GM12878 (cell line): ENCODE results near the gene MYO10. TPM values are rescaled to one million over a fixed set of nuclear protein-coding genes. Genes with fewer than 3 reads are reported as not detected.

ENCODE experiments used
- ATAC-seq: fragments of 200-7000 bp; cut with Tn5 transposase; 3 replicates; pipeline ENCODE4 v1.9.1; 2020; ENCODE audit warnings: mild to moderate bottlenecking, moderate library complexity
- BruUV-seq: library from RNA; stranded (reverse); fragments of 400-500 nt; replicated peaks from 2 replicates; lab custom pipeline; 2021; lab: Mats Ljungman, UMichigan
- CTCF ChIA-PET: fragments of 300-600 bp; sonication (Branson Sonifier 250); formaldehyde crosslinking; extraction: SDS; loops from one replicate; lab custom pipeline; 2021; ENCODE audit warnings: inconsistent platforms; lab: Yijun Ruan, JAX
- POLR2A ChIA-PET: fragments of 350-600 bp; formaldehyde crosslinking; extraction: SDS; loops from one replicate; lab custom pipeline; 2021; ENCODE audit warnings: inconsistent platforms; lab: Charles Lee
- RAD21 ChIA-PET: fragments of 300-600 bp; sonication (Branson Sonifier 250); formaldehyde crosslinking; loops from one replicate; lab custom pipeline; 2023; ENCODE audit warnings: antibody characterized with exemption; ENCODE audit not compliant: unreplicated experiment; lab: Charles Lee
- SMC1A ChIA-PET: fragments of 300-600 bp; sonication (Branson Sonifier 250); formaldehyde crosslinking; loops from one replicate; lab custom pipeline; 2023; ENCODE audit not compliant: unreplicated experiment, uncharacterized antibody; lab: Charles Lee
- DNase-seq: peaks from one replicate; pipeline ENCODE4 v3.0.0-alpha.2; 2011; ENCODE audit warnings: low read depth, low spot score
- FAIRE-seq: peaks from 3 replicates; lab custom pipeline; 2011; peaks lifted over from hg19 to GRCh38; lab: Jason Lieb, UNC
- H2AFZ ChIP-seq: 2 replicates; pipeline ENCODE4 v1.6.0; 2011; ENCODE audit warnings: low read depth, low read length, control low read depth; ENCODE audit not compliant: control insufficient read depth
- H3K27ac ChIP-seq: 2 replicates; pipeline ENCODE4 v1.5.1; 2011; ENCODE audit warnings: control low read depth; ENCODE audit not compliant: control insufficient read depth, insufficient read depth
- H3K27me3 ChIP-seq, 2 experiments: replicated peaks in 1 of 2; 2 replicates each; pipeline versions ENCODE4 v1.6.0 to v1.6.1; 2011; ENCODE audit warnings: low read length in 1 of 2; ENCODE audit not compliant: control insufficient read depth in 2 of 2, insufficient read depth in 2 of 2
- H3K36me3 ChIP-seq, 2 experiments: 2 replicates each; pipeline ENCODE4 v1.5.1; 2011; ENCODE audit warnings: low read length in 1 of 2; ENCODE audit not compliant: control insufficient read depth in 2 of 2, insufficient read depth in 2 of 2
- H3K4me1 ChIP-seq: 2 replicates; pipeline ENCODE4 v1.6.1; 2011; ENCODE audit warnings: mild to moderate bottlenecking, low read length, moderate library complexity, mixed read lengths; ENCODE audit not compliant: control insufficient read depth, insufficient read depth
- H3K4me2 ChIP-seq: 2 replicates; pipeline ENCODE4 v1.6.0; 2011; ENCODE audit warnings: control low read depth; ENCODE audit not compliant: control insufficient read depth, insufficient read depth
- H3K4me3 ChIP-seq: fragments of 200-600 bp; sonication (generic); 2 replicates; pipeline ENCODE4 v1.5.1; 2016
- H3K79me2 ChIP-seq: 2 replicates; pipeline ENCODE4 v1.6.0; 2011; ENCODE audit warnings: low read length; ENCODE audit not compliant: control insufficient read depth, insufficient read depth
- H3K9ac ChIP-seq: 2 replicates; pipeline ENCODE4 v1.8.0; 2011; ENCODE audit warnings: low read length, control low read depth, mixed read lengths; ENCODE audit not compliant: control insufficient read depth, insufficient read depth
- H3K9me3 ChIP-seq: replicated peaks from 3 replicates; pipeline ENCODE4 v1.5.1; 2011; ENCODE audit warnings: mild to moderate bottlenecking, low read length; ENCODE audit not compliant: control insufficient read depth, insufficient read depth
- H4K20me1 ChIP-seq: 2 replicates; pipeline ENCODE4 v1.6.0; 2011; ENCODE audit not compliant: control insufficient read depth, insufficient read depth
- DPF2 ChIP-seq: fragments of 450-650 bp; IDR thresholded peaks from 2 replicates; pipeline ENCODE4 v1.6.1; 2017; ENCODE audit warnings: mild to moderate bottlenecking
- EGR1 ChIP-seq, 2 experiments: IDR thresholded peaks; 1 replicate in 1 of 2; 2 replicates in 1 of 2; pipeline ENCODE4 v1.6.1; 2011 to 2012; ENCODE audit warnings: low read depth in 2 of 2, low read length in 2 of 2, borderline replicate concordance in 1 of 2, mild to moderate bottlenecking in 1 of 2, moderate library complexity in 1 of 2
- SMARCA5 ChIP-seq: fragments of 450-650 bp; IDR thresholded peaks from 2 replicates; pipeline ENCODE4 v1.6.1; 2017; ENCODE audit warnings: mild to moderate bottlenecking
- WGBS: methylation state at CpG from one replicate; pipeline ENCODE4 v1.1.6; 2016; ENCODE audit warnings: low lambda C conversion rate; ENCODE audit not compliant: insufficient replicate concordance, insufficient coverage; ENCODE audit errors: missing lambda C conversion rate; 5-methylcytosine and 5-hydroxymethylcytosine counted together
- in situ Hi-C: fragments of 300-500 bp; cut with MboI; formaldehyde crosslinking; loops from 9 replicates; pipeline ENCODE4 v1.14.3; 2018; ENCODE audit warnings: mixed read lengths
- intact Hi-C: fragments of 100-400 bp; cut with micrococcal nuclease; formaldehyde crosslinking; loops from one replicate; pipeline ENCODE4 v1.14.2; 2022; ENCODE audit not compliant: unreplicated experiment
- polyA plus RNA-seq, 11 experiments: library from polyadenylated mRNA; depleted of rRNA in 4 of 11; unstranded in 6 of 11; stranded (reverse) in 5 of 11; fragments of >200 nt; fragmentation: Nextera tagmentation in 4 of 11; fragmentation: Illumina TruSeq in 1 of 11; extraction: Ambion mirVana in 4 of 11; extraction: Trizol in 1 of 11; gene quantifications; 1 replicate in 1 of 11; 2 replicates in 10 of 11; pipeline versions ENCODE4 v1.2.1 to v1.2.3, GENCODE V29; 2011 to 2016; ENCODE audit warnings: inconsistent platforms in 2 of 11, missing spikeins in 2 of 11, low read depth in 1 of 11
- total RNA-seq, 4 experiments: library from RNA; depleted of rRNA in 3 of 4; stranded (reverse); fragments of >200 nt in 3 of 4; fragmentation: Illumina TruSeq in 1 of 4; extraction: Trizol in 1 of 4; gene quantifications; 2 replicates each; pipeline versions ENCODE4 v1.2.1 to v1.2.3, GENCODE V29; 2013 to 2021
- TF ChIP-seq, protein P1 (sequence below): IDR thresholded peaks from 2 replicates; pipeline ENCODE4 v1.6.1; 2011; ENCODE audit warnings: low read depth, low read length, improper control_type of control experiment, borderline replicate concordance

Gene MYO10
- total and polyA plus RNA-seq, 10 of the 15 experiments (the other 5 are each of a cell fraction or from before 2014, with no cell fraction given): 0.02 to 0.77 (median 0.17) TPM

DNA sequence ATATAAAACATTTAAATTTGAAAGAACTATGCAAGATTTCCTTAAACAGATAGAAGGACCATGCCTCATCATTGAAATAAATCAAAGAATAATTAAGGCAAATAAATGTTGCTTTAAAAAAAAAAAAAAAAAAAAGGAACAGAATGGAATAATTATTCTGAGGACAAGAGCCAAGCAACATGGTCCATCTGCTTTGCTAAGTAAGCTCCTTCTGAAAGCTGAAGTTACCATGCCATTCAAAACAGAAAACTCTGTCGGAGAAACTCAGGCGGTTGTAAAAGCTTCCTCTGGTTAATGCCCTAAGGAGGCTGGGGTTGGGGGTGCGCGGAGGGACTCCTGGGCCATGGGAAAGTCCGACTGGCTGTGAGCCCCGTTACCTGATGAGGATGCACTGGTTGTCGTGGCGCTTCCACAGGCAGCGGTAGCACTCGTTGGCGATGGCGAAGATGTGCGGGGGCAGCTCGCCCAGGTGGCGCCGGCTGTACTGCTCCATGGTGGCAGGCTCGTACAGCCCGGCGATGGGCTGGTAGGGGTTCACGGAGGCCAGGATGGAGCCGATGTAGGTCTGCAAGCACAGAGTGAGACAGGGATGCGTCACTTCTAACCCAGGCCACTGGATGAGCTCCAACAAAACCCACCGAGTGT, 141.7 kb downstream of the MYO10 start:
- H4K20me1 ChIP-seq: no peaks in the 10 kb centered on the region
- CTCF ChIA-PET: interaction anchor here (0.6 to 4.6 kb wide), 6 partner anchors 10 to 410 kb away, joined by 3 to 53 read pairs (median 3); no protein-coding TSS in a partner anchor
- H3K4me2 ChIP-seq: no peak overlapping the region
- H3K9ac ChIP-seq: no peak overlapping the region
- FAIRE-seq (no peak), DNase-seq (no peak), ATAC-seq (no peak)
- 75% methylated on average over 15 of the region's 23 CpGs for WGBS
- RAD21 ChIA-PET: interaction anchor here (0.9 kb wide), 1 partner anchor 304 kb away, joined by 3 read pairs; no protein-coding TSS in a partner anchor
- BruUV-seq: no TSS peak
- H3K9me3 ChIP-seq: no peaks in the 10 kb centered on the region
- SMC1A ChIA-PET: no interaction called here
- no peak overlapping the region for H3K27ac ChIP-seq
- H3K27me3 ChIP-seq: no peaks in the 10 kb centered on the region
- no peak overlapping the region for H2AFZ ChIP-seq
- TF ChIP-seq, protein P1, sequence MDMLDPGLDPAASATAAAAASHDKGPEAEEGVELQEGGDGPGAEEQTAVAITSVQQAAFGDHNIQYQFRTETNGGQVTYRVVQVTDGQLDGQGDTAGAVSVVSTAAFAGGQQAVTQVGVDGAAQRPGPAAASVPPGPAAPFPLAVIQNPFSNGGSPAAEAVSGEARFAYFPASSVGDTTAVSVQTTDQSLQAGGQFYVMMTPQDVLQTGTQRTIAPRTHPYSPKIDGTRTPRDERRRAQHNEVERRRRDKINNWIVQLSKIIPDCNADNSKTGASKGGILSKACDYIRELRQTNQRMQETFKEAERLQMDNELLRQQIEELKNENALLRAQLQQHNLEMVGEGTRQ: no peak
- TF ChIP-seq DPF2: no peak
- no peak for TF ChIP-seq EGR1 (IDR thresholded peaks at IDR 0.05; ENCODE audit: borderline replicate concordance in 1 of 2, low read depth in 2 of 2, low read length in 2 of 2)
- no peak for TF ChIP-seq SMARCA5
- no peak overlapping the region for H3K4me3 ChIP-seq
- POLR2A ChIA-PET: no interaction called here
- no peaks in the 10 kb centered on the region; the same call in 1 of the 2 replicates for H3K4me1 ChIP-seq
- H3K36me3 ChIP-seq: no peaks in the 10 kb centered on the region
- intact Hi-C loops (loop anchor here (5.0 kb wide), 1 partner anchor 138 kb away; no protein-coding TSS in a partner anchor), in situ Hi-C loops (loop anchor here (5.0 to 25.0 kb wide), 3 partner anchors 330 to 1518 kb away; no protein-coding TSS in a partner anchor)
- no peaks in the 10 kb centered on the region for H3K79me2 ChIP-seq
